ENCODE data around the gene ZNF484. TPM values are rescaled to one million over a fixed set of nuclear protein-coding genes. Genes with fewer than 3 reads are reported as not detected.
"Not testable (repeated sequence)": the region's sequence is repeated elsewhere in the genome, so short reads cannot be mapped to it uniquely, and the experiment has no call there.

The ZNF484 gene
- total RNA-seq, 1 experiment from 2014 or later = 7.2 TPM

- no peaks in the 10 kb centered on the region for H3K9me3 ChIP-seq (ENCODE audit: control insufficient read depth in 1 of 2, insufficient read depth in 1 of 2, low read depth in 1 of 2, low read length in 2 of 2)
- no peak overlapping the region for H3K4me2 ChIP-seq (ENCODE audit: low read length)
- no peaks in the 10 kb centered on the region for H3K4me1 ChIP-seq (ENCODE audit: control insufficient read depth in 1 of 2, insufficient read depth in 2 of 2, low read length in 2 of 2)
- H3K79me2 ChIP-seq (ENCODE audit: insufficient read depth, low read length) = no peaks in the 10 kb centered on the region
- H3K9me2 ChIP-seq (ENCODE audit: insufficient read depth) = no peaks in the 10 kb centered on the region
- no peak overlapping the region for H3K27ac ChIP-seq (ENCODE audit: low read depth, low read length)
- H4K20me1 ChIP-seq (ENCODE audit: insufficient read depth) = no peaks in the 10 kb centered on the region
- no peak overlapping the region for H3K9ac ChIP-seq (ENCODE audit: low read length)
- no peak for TF ChIP-seq MAX (IDR thresholded peaks at IDR 0.05)
- TF ChIP-seq EZH2 (IDR thresholded peaks at IDR 0.05) = no peak
- TF ChIP-seq CTCF (IDR thresholded peaks at IDR 0.05 in 2 of 3, conservative IDR thresholded peaks at IDR 0.05 in 1 of 3; ENCODE audit: borderline replicate concordance in 1 of 3, insufficient read depth in 1 of 3, low read depth in 2 of 3, low read length in 2 of 3) = no peak
- TF ChIP-seq POLR2AphosphoS5 (IDR thresholded peaks at IDR 0.05; ENCODE audit: low read depth, low read length) = no peak
- TF ChIP-seq TCF7L2 (IDR thresholded peaks at IDR 0.05; ENCODE audit: borderline replicate concordance, extremely low read depth, insufficient read depth, insufficient read length) = no peak
- TF ChIP-seq SP1 (IDR thresholded peaks at IDR 0.05; ENCODE audit: low read depth) = no peak
- TF ChIP-seq FOSL1 (IDR thresholded peaks at IDR 0.05; ENCODE audit: low read depth) = no peak
- TF ChIP-seq RAD21 (IDR thresholded peaks at IDR 0.05; ENCODE audit: low read depth) = no peak
- no peak overlapping the region for H2AFZ ChIP-seq (ENCODE audit: low read depth, low read length, poor library complexity, severe bottlenecking)
- ChIA-PET CTCF (no interaction called here), POLR2A (no interaction called here), RAD21 (ENCODE audit: low non-redundant PET in 1 of 2, low total read pairs in 2 of 2, uncharacterized antibody in 2 of 2, unreplicated experiment in 2 of 2) (no interaction called here)
- intact Hi-C loops (cut with micrococcal nuclease) = no loop called here
- no TSS peak for BruUV-seq (replicated peaks)
- no peaks in the 10 kb centered on the region for H3K27me3 ChIP-seq (ENCODE audit: insufficient read depth, low read length)
- DNase-seq (ENCODE audit: low read depth, low spot score) = no peak
- peaks cover 19 to 25% of the 10 kb centered on the region in 2 experiments; a peak in 3 of 4 replicates for H3K36me3 ChIP-seq (ENCODE audit: control insufficient read depth in 1 of 2, insufficient read depth in 2 of 2, low read length in 2 of 2)
- H3K4me3 ChIP-seq (replicated peaks in 1 of 2; ENCODE audit: low read depth in 1 of 2, low read length in 2 of 2) = no peak overlapping the region
- ATAC-seq = no peak
Measured at GRCh38 chr9:92820964-92821363, 56.9 kb downstream of the ZNF484 start.

GRCh38 chr9:92819898-92820297, 57.9 kb downstream of the ZNF484 start:
- H3K27ac ChIP-seq (ENCODE audit: low read depth, low read length); RAD21 ChIA-PET (ENCODE audit: low non-redundant PET in 1 of 2, low total read pairs in 2 of 2, uncharacterized antibody in 2 of 2, unreplicated experiment in 2 of 2); H3K79me2 ChIP-seq (ENCODE audit: insufficient read depth, low read length); ATAC-seq; CTCF ChIA-PET; H3K4me3 ChIP-seq (replicated peaks in 1 of 2; ENCODE audit: low read depth in 1 of 2, low read length in 2 of 2); POLR2A ChIA-PET; H3K4me1 ChIP-seq (ENCODE audit: control insufficient read depth in 1 of 2, insufficient read depth in 2 of 2, low read length in 2 of 2); intact Hi-C loops (cut with micrococcal nuclease); H3K9me2 ChIP-seq (ENCODE audit: insufficient read depth); H2AFZ ChIP-seq (ENCODE audit: low read depth, low read length, poor library complexity, severe bottlenecking); BruUV-seq (replicated peaks); H3K27me3 ChIP-seq (ENCODE audit: insufficient read depth, low read length); H4K20me1 ChIP-seq (ENCODE audit: insufficient read depth); H3K9me3 ChIP-seq (ENCODE audit: control insufficient read depth in 1 of 2, insufficient read depth in 1 of 2, low read depth in 1 of 2, low read length in 2 of 2); H3K4me2 ChIP-seq (ENCODE audit: low read length); DNase-seq (ENCODE audit: low read depth, low spot score); H3K9ac ChIP-seq (ENCODE audit: low read length): not testable (repeated sequence)
- H3K36me3 ChIP-seq (ENCODE audit: control insufficient read depth in 1 of 2, insufficient read depth in 2 of 2, low read length in 2 of 2) = peaks cover 19 to 27% of the 10 kb centered on the region in 2 experiments; a peak in 3 of 4 replicates
